GM12875 (cell line): ENCODE measurements around the gene PRDM11.
"Not testable (repeated sequence)": the region's sequence is repeated elsewhere in the genome, so short reads cannot be mapped to it uniquely, and the experiment has no call there.

Experiments used
- H3K4me3 ChIP-seq: one replicate; pipeline ENCODE4 v1.5.1; 2011; ENCODE audit warnings: low read depth, low read length, control low read depth
- CTCF ChIP-seq: IDR thresholded peaks from 2 replicates; pipeline ENCODE4 v1.5.1; 2011; ENCODE audit warnings: low read depth, mild to moderate bottlenecking, control low read depth, inconsistent platforms, low read length, moderate library complexity, borderline replicate concordance; ENCODE audit not compliant: insufficient read depth

Gene PRDM11

DNA sequence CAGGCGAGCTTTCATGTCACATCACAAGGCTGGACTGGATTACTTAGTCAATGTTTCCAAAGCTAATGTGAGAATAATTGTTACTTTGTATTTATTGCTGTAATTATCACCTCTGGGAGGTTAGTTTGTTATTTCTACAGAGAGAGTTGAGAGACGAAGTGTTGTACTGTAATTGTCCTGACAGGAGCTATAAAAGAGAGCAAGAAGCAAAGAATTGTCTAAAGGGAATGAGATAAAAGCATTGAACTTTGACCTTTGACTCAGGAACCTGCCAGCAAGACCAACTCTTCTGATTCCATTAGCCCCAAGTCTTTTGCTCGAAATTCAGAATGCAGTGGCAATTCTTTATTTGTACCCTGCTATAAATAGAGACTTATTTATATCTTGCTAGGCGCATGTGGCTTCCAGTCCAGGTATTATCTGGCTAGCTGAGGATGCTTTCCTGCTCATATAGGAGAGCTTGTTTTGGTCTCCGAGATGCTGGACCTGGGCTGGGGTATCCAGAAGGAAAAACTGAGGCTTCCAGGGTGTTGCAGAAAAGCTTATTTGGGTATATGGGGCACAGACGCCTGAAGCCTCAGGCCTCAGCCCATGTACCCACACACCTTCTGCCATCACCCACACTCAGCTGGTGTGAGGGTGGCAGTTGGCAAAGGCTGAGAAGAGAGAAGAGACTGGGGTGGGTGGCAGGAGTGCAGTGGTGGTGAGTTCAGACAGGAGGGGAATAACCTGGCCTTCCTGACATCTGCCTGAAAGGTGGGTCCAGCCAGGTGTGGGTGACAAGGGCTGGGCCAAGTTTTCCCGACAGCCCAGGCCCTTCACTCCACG, 99.0 kb downstream of the PRDM11 start:
- no peak overlapping the region for H3K4me3 ChIP-seq
- TF ChIP-seq CTCF = no peak

GRCh38 chr11:45246241-45246640, 99.8 kb downstream of the PRDM11 start:
- no peak for TF ChIP-seq CTCF
- no peak overlapping the region for H3K4me3 ChIP-seq

DNA sequence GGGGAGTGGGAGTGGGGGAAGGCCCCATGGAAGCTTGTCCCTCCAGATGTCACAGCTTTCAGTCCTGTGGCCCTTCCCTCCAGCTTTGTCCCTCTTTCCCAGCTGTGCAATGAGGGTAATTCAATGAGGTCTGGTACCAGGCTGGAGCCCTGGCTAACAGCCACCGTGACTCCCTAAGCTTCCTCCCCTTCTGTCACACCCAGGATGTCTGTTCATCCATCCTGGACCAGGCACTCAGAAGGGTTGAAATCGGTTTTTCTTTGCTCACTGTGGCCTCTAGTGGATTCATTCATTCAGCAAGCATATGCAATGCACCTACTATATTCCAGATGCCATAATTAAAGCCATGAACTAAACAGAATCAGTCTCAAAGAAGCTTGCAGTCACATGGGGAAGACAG, 101.0 kb downstream of the PRDM11 start:
- no peak for TF ChIP-seq CTCF
- H3K4me3 ChIP-seq = no peak overlapping the region

DNA sequence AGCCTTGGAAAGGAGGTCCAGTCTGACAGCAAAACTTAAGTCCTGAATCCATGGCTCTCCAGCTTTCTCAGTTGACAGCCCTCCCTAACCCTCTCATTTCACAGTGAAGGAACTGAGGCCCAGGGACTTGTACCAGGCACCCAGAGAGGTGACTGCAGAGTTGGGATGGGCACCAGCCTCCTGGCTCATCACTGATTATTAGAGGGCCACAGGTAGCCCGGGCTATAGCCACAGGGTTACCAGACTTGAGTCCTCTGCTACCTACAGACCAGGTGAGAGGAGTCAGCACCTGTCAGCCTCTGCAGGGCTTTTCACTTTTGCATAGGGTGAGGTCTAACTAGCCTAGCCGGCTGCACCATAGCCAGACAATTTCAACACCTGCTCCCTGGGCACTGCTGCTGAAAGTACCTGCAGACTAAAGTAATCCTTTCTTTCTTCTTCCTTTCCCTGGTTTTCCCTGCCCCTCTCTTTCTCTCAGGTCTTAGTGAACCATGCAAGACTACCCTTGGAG, 102.1 kb downstream of the PRDM11 start:
- H3K4me3 ChIP-seq = no peak overlapping the region
- TF ChIP-seq CTCF = no peak

- H3K4me3 ChIP-seq = not testable (repeated sequence)
These were observed 102.9 kb downstream of the PRDM11 start for GRCh38 chr11:45249372-45249771.

GRCh38 chr11:45250035-45250718, 103.7 kb downstream of the PRDM11 start:
- no peak for TF ChIP-seq CTCF
- no peak overlapping the region for H3K4me3 ChIP-seq

DNA sequence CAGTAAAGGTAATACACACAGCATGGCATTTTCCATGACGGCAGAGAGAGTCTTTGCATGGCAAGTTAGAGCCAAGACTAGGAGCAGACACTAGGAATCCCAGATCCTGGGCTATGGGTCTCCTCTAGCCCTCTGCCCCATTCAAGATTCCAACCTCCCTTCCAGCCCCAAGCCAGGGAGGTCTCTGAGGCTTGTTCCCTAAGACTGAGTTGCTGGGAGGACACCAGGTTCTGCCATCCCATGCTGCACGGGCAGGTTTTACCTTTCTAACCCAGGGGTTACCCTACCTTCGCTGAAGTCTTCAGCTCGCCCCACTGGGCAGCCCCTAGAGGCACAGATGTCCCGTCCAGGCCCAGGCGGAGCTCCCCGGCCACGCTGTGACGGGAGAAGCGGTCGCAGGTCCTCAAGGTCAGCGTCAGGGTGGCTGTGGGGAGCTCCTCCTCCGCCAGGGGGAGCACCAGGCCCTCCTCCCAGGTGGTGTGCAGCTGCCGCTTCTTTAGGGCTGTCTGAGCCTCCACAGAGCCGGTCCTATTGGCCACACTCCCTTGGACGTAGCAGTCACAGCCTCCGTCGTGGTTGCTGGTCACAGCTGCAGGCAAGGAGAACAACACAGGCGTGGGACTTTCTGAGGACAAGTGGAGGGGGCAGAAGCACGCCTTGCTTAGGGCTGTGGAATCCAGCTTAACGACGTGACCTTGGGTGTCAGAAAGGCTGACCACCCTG, 105.9 kb downstream of the PRDM11 start:
- TF ChIP-seq CTCF = peak; percentile 80
- no peak overlapping the region for H3K4me3 ChIP-seq
